CD14-positive monocyte (primary cell): ENCODE measurements around the gene JCHAIN. TPM values are rescaled to one million over a fixed set of nuclear protein-coding genes. Genes with fewer than 3 reads are reported as not detected.

Source experiments
- DNase-seq, 3 donors: peaks; one replicate each; pipeline ENCODE4 v3.0.0-alpha.2; 2011 to 2022
- H2AFZ ChIP-seq: 2 replicates; pipeline ENCODE4 v1.6.0; 2012; ENCODE audit warnings: mild to moderate bottlenecking, low read depth, low read length, inconsistent platforms; ENCODE audit not compliant: insufficient read depth, poor library complexity, severe bottlenecking
- H3K27ac ChIP-seq, 2 donors: 1 replicate in 1 of 2; 2 replicates in 1 of 2; pipeline ENCODE4 v1.5.1; 2012 to 2013; ENCODE audit warnings: low read length in 2 of 2, control low read depth in 1 of 2, inconsistent platforms in 1 of 2, low read depth in 1 of 2, mild to moderate bottlenecking in 1 of 2
- H3K27me3 ChIP-seq, 2 donors: one replicate each; pipeline versions ENCODE4 v1.6.0 to v1.6.1; 2011 to 2013; ENCODE audit warnings: low read length in 2 of 2; ENCODE audit not compliant: control insufficient read depth in 2 of 2, insufficient read depth in 2 of 2
- H3K36me3 ChIP-seq, 2 donors: replicated peaks in 1 of 2; 1 replicate in 1 of 2; 2 replicates in 1 of 2; pipeline versions ENCODE4 v1.5.1 to v1.6.1; 2012 to 2013; ENCODE audit warnings: low read length in 2 of 2, control low read depth in 1 of 2, inconsistent platforms in 1 of 2, mild to moderate bottlenecking in 1 of 2; ENCODE audit not compliant: insufficient read depth in 2 of 2, control insufficient read depth in 1 of 2
- H3K4me1 ChIP-seq, 2 donors: 1 replicate in 1 of 2; 2 replicates in 1 of 2; pipeline versions ENCODE4 v1.5.1 to v1.6.1; 2012 to 2013; ENCODE audit warnings: low read length in 2 of 2, control low read depth in 1 of 2, inconsistent platforms in 1 of 2, mild to moderate bottlenecking in 1 of 2, moderate library complexity in 1 of 2; ENCODE audit not compliant: insufficient read depth in 2 of 2, control insufficient read depth in 1 of 2
- H3K4me2 ChIP-seq: replicated peaks from 2 replicates; pipeline ENCODE3; 2012; ENCODE audit warnings: low read length, moderate library complexity, mild to moderate bottlenecking; ENCODE audit not compliant: poor library complexity, severe bottlenecking; ENCODE audit errors: extremely low read depth
- H3K4me3 ChIP-seq, 3 experiments: fragments of 200-600 bp in 1 of 3; sonication (generic) in 1 of 3; replicated peaks in 1 of 3; 1 replicate in 2 of 3; 2 replicates in 1 of 3; pipeline ENCODE4 v1.5.1; 2011 to 2013; ENCODE audit warnings: low read length in 3 of 3, mild to moderate bottlenecking in 3 of 3, control low read depth in 2 of 3, low read depth in 2 of 3, inconsistent platforms in 1 of 3, moderate library complexity in 1 of 3
- H3K79me2 ChIP-seq: 2 replicates; pipeline ENCODE4 v1.6.0; 2012; ENCODE audit warnings: mild to moderate bottlenecking, control low read depth, inconsistent platforms, low read length, moderate library complexity; ENCODE audit not compliant: insufficient read depth
- H3K9ac ChIP-seq: 2 replicates; pipeline ENCODE4 v1.6.0; 2017; ENCODE audit warnings: low read length, mild to moderate bottlenecking; ENCODE audit not compliant: insufficient read depth, poor library complexity, severe bottlenecking
- H3K9me3 ChIP-seq, 2 donors: replicated peaks in 1 of 2; 1 replicate in 1 of 2; 2 replicates in 1 of 2; pipeline versions ENCODE4 v1.5.1 to v1.6.1; 2012 to 2013; ENCODE audit warnings: low read length in 2 of 2, control low read depth in 1 of 2; ENCODE audit not compliant: control insufficient read depth in 1 of 2, insufficient read depth in 1 of 2
- H4K20me1 ChIP-seq: 2 replicates; pipeline ENCODE4 v1.6.0; 2012; ENCODE audit warnings: mild to moderate bottlenecking, low read length, control low read depth, moderate library complexity; ENCODE audit not compliant: insufficient read depth
- H3K27ac Mint-ChIP-seq, 7 donors: one replicate each; pipeline ENCODE4 v1.8.0; 2020; ENCODE audit warnings: mild to moderate bottlenecking in 7 of 7, mixed read lengths in 7 of 7, moderate library complexity in 6 of 7, inconsistent platforms in 2 of 7
- H3K27me3 Mint-ChIP-seq, 3 donors: one replicate each; pipeline ENCODE4 v1.8.0; 2021 to 2022; ENCODE audit warnings: low read depth in 3 of 3, mild to moderate bottlenecking in 3 of 3, mixed read lengths in 3 of 3, moderate library complexity in 3 of 3, inconsistent platforms in 1 of 3
- H3K36me3 Mint-ChIP-seq, 2 donors: one replicate each; pipeline ENCODE4 v1.8.0; 2020; ENCODE audit warnings: mixed read lengths in 2 of 2, inconsistent platforms in 1 of 2, mild to moderate bottlenecking in 1 of 2
- H3K4me1 Mint-ChIP-seq: one replicate; pipeline ENCODE4 v1.8.0; 2020; ENCODE audit warnings: mild to moderate bottlenecking, mixed read lengths
- H3K4me3 Mint-ChIP-seq, 2 donors: one replicate each; pipeline ENCODE4 v1.8.0; 2020; ENCODE audit warnings: mild to moderate bottlenecking in 2 of 2, mixed read lengths in 2 of 2, moderate library complexity in 1 of 2
- H3K9me3 Mint-ChIP-seq, 7 donors: one replicate each; pipeline ENCODE4 v1.8.0; 2020 to 2022; ENCODE audit warnings: mixed read lengths in 7 of 7, mild to moderate bottlenecking in 6 of 7, moderate library complexity in 6 of 7, inconsistent platforms in 2 of 7
- WGBS: methylation state at CpG from one replicate; pipeline ENCODE4 v1.1.5; 2013; ENCODE audit warnings: missing lambda C conversion rate; ENCODE audit not compliant: insufficient coverage; 5-methylcytosine and 5-hydroxymethylcytosine counted together
- intact Hi-C, 2 donors: fragments of 100-400 bp; cut with micrococcal nuclease; formaldehyde crosslinking; loops; one replicate each; pipeline versions ENCODE4 v1.15.0 to v1.15.1; 2023
- polyA plus RNA-seq, 3 donors: library from polyadenylated mRNA; depleted of rRNA in 1 of 3; unstranded in 2 of 3; stranded (reverse) in 1 of 3; fragments of 300-500 nt in 2 of 3; fragments of >200 nt in 1 of 3; fragmentation: Illumina TruSeq in 2 of 3; gene quantifications; 1 replicate in 2 of 3; 2 replicates in 1 of 3; pipeline ENCODE4 v1.2.3, GENCODE V29; 2012 to 2021
- TF ChIP-seq, protein P1 (sequence below): fragments of 200-600 bp; IDR thresholded peaks from one replicate; pipeline ENCODE4 v1.8.0; 2022; ENCODE audit warnings: antibody characterized with exemption, mild to moderate bottlenecking

JCHAIN gene
- polyA plus RNA-seq, 3 donors: 0.41 to 6.0 (median 1.9) TPM

DNA sequence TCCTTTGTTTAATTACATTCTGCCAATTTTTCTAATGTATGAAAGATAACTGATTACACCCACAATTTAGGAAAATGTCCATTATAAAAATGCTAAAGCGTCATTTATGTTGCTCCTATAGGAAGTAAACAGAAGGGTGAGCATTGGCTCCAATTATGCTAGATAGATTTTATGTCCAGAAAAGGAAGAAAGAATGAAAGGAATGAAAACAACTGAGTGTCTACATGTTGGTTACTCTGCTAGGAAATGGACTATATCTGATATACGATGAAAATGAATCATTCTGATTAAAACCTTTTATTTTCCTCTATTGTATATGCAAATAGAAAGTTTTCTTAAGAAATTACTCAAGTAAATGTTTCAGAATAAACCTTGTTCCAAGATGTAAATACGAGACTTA, 36.1 kb downstream of the JCHAIN start:
- Histone ChIP-seq H3K79me2 (no peaks in the 10 kb centered on the region), H3K4me3 (no peak overlapping the region), H3K27me3 (no peaks in the 10 kb centered on the region), H3K9me3 (no peaks in the 10 kb centered on the region), H3K27ac (no peak overlapping the region), H3K36me3 (no peaks in the 10 kb centered on the region), H4K20me1 (no peaks in the 10 kb centered on the region), H3K9ac (no peak overlapping the region), H3K4me2 (no peak overlapping the region), H3K4me1 (no peaks in the 10 kb centered on the region), H2AFZ (no peak overlapping the region)
- Mint-ChIP-seq H3K27me3 (peaks cover 0 to 3% (median 0%) of the 10 kb centered on the region in 3 donors), H3K9me3 (peaks cover 0 to 2% (median 0%) of the 10 kb centered on the region in 7 donors), H3K36me3 (no peaks in the 10 kb centered on the region), H3K4me1 (no peaks in the 10 kb centered on the region), H3K4me3 (no peak overlapping the region), H3K27ac (no peak overlapping the region)
- TF ChIP-seq, protein P1, sequence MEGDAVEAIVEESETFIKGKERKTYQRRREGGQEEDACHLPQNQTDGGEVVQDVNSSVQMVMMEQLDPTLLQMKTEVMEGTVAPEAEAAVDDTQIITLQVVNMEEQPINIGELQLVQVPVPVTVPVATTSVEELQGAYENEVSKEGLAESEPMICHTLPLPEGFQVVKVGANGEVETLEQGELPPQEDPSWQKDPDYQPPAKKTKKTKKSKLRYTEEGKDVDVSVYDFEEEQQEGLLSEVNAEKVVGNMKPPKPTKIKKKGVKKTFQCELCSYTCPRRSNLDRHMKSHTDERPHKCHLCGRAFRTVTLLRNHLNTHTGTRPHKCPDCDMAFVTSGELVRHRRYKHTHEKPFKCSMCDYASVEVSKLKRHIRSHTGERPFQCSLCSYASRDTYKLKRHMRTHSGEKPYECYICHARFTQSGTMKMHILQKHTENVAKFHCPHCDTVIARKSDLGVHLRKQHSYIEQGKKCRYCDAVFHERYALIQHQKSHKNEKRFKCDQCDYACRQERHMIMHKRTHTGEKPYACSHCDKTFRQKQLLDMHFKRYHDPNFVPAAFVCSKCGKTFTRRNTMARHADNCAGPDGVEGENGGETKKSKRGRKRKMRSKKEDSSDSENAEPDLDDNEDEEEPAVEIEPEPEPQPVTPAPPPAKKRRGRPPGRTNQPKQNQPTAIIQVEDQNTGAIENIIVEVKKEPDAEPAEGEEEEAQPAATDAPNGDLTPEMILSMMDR: no peak
- DNase-seq: no peak
- WGBS: no CpG with 5 or more reads among the region's 3 CpGs
- intact Hi-C loops: no loop called here

DNA sequence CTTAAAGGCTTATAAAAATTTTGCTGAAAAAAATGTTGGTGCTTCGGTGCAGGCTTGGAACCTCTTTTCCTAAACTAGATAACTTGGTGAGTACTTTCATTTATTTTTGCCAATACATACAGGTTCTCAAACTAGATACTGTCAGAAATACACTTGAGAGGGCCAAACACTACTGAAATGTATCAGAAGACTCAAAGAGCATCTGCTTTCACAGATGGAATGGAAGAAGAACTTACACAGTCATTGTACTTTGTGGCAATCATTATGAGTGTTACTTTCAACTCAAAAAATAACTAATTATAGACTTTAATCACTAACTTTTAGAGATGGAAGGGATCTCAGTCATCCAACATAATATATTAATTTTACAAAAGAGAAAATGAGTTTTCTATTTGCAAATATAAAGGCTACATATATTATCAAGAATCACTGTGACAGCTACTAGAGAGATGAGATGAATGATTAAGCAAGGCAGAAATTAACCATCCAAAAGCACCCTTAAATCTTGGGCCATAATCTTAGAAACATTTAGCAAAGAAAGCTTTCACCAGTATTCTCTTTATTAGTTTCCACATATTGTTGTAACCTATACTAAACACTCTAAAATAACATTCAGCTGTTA, 36.7 kb downstream of the JCHAIN start:
- WGBS: no CpG with 5 or more reads among the region's 1 CpG
- H3K9ac ChIP-seq: no peak overlapping the region

More for the DNA sequence above, 36.7 kb downstream of the JCHAIN start:
- Histone ChIP-seq H4K20me1 (no peaks in the 10 kb centered on the region), H3K4me3 (no peak overlapping the region), H3K9me3 (no peaks in the 10 kb centered on the region), H3K4me2 (no peak overlapping the region), H3K27ac (no peak overlapping the region), H3K4me1 (no peaks in the 10 kb centered on the region), H3K27me3 (no peaks in the 10 kb centered on the region), H3K79me2 (no peaks in the 10 kb centered on the region), H3K36me3 (no peaks in the 10 kb centered on the region), H2AFZ (no peak overlapping the region)
- intact Hi-C loops: no loop called here
- Mint-ChIP-seq H3K36me3 (no peaks in the 10 kb centered on the region), H3K4me3 (no peak overlapping the region), H3K4me1 (no peaks in the 10 kb centered on the region), H3K27me3 (peaks cover 0 to 3% (median 0%) of the 10 kb centered on the region in 3 donors), H3K9me3 (peaks cover 0 to 2% (median 0%) of the 10 kb centered on the region in 7 donors), H3K27ac (no peak overlapping the region)
- TF ChIP-seq, protein P1: no peak
- DNase-seq: no peak
